Mesendoderm (in vitro differentiated cells): ENCODE measurements around the gene KIF1A.

Source experiments
- DNase-seq: peaks from one replicate; pipeline ENCODE4 v3.0.0; 2013
- H2AK5ac ChIP-seq: 2 replicates; pipeline ENCODE4 v1.6.1; 2013; ENCODE audit warnings: low read length, inconsistent platforms
- H2BK120ac ChIP-seq: 2 replicates; pipeline ENCODE4 v1.6.1; 2013; ENCODE audit warnings: low read depth, mild to moderate bottlenecking, low read length, moderate library complexity, mixed read lengths
- H2BK15ac ChIP-seq: replicated peaks from 2 replicates; pipeline ENCODE4 v1.6.1; 2013; ENCODE audit warnings: low read depth, mild to moderate bottlenecking, moderate library complexity
- H2BK5ac ChIP-seq: 2 replicates; pipeline ENCODE4 v1.6.1; 2013; ENCODE audit warnings: low read length, inconsistent platforms
- H3K18ac ChIP-seq: 2 replicates; pipeline ENCODE4 v1.6.1; 2013; ENCODE audit warnings: mild to moderate bottlenecking, low read length, mixed read lengths
- H3K23ac ChIP-seq: one replicate; pipeline ENCODE4 v1.6.1; 2013; ENCODE audit warnings: low read length
- H3K27ac ChIP-seq: 2 replicates; pipeline ENCODE4 v1.5.1; 2013; ENCODE audit warnings: low read depth, mild to moderate bottlenecking, inconsistent platforms, low read length, moderate library complexity
- H3K27me3 ChIP-seq: 2 replicates; pipeline ENCODE4 v1.6.1; 2013; ENCODE audit warnings: low read length, control low read depth, mild to moderate bottlenecking, inconsistent platforms; ENCODE audit not compliant: insufficient read depth, poor library complexity
- H3K36me3 ChIP-seq: 2 replicates; pipeline ENCODE4 v1.6.1; 2013; ENCODE audit warnings: low read length, inconsistent platforms; ENCODE audit not compliant: control insufficient read depth, insufficient read depth
- H3K4ac ChIP-seq: one replicate; pipeline ENCODE4 v1.6.1; 2013; ENCODE audit warnings: low read depth, mild to moderate bottlenecking, low read length, moderate library complexity
- H3K4me1 ChIP-seq: 2 replicates; pipeline ENCODE4 v1.6.1; 2013; ENCODE audit warnings: low read depth, low read length, inconsistent platforms; ENCODE audit not compliant: control insufficient read depth
- H3K4me2 ChIP-seq: 2 replicates; pipeline ENCODE4 v1.6.1; 2013; ENCODE audit warnings: low read length
- H3K4me3 ChIP-seq: 2 replicates; pipeline ENCODE4 v1.5.1; 2013; ENCODE audit warnings: mild to moderate bottlenecking, low read length
- H3K56ac ChIP-seq: one replicate; pipeline ENCODE4 v1.6.1; 2013; ENCODE audit warnings: low read length
- H3K79me1 ChIP-seq: 2 replicates; pipeline ENCODE4 v1.6.1; 2013; ENCODE audit warnings: low read length, inconsistent platforms
- H3K79me2 ChIP-seq: 2 replicates; pipeline ENCODE4 v1.6.1; 2013; ENCODE audit warnings: mild to moderate bottlenecking, low read length; ENCODE audit not compliant: control insufficient read depth, insufficient read depth
- H3K9ac ChIP-seq: 2 replicates; pipeline ENCODE4 v1.6.1; 2013; ENCODE audit warnings: low read length, inconsistent platforms
- H4K5ac ChIP-seq: one replicate; pipeline ENCODE4 v1.6.1; 2013; ENCODE audit warnings: low read length
- H4K8ac ChIP-seq: one replicate; pipeline ENCODE4 v1.6.1; 2013; ENCODE audit warnings: low read depth, mild to moderate bottlenecking, control low read depth, low read length, moderate library complexity
- WGBS: extraction: QIAGEN DNeasy Blood & Tissue Kit; methylation state at CpG from one replicate; pipeline ENCODE4 v1.1.7; 2013; ENCODE audit warnings: low lambda C conversion rate, missing lambda C conversion rate; ENCODE audit not compliant: insufficient coverage; ENCODE audit errors: extremely low coverage; 5-methylcytosine and 5-hydroxymethylcytosine counted together

KIF1A gene

DNA sequence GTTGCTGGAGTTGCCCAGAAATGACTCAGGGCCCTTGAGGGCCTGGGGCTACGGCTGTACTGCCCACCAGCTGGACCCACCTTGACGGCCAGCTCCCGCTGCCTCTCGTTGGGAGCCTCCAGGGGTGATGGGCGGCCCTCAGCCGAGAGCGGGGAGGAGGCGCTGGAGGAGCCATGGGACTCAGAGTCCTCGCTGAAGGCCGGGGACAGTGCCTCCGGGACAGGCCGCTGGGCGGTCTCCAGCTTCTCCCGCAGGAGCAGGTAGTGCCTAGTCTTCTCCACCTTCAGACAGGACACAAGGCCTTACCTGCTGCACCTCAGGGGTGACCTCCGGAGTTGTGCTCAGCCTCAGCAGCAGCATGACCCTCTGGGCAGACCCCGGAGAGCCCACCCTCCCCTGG lies 97.6 kb downstream of the KIF1A start:
- Histone ChIP-seq H3K36me3 (peaks cover 2% of the 10 kb centered on the region), H3K4me1 (no peaks in the 10 kb centered on the region), H3K23ac (no peak overlapping the region), H2AK5ac (no peak overlapping the region), H4K5ac (no peak overlapping the region), H3K9ac (no peak overlapping the region), H3K79me1 (no peaks in the 10 kb centered on the region), H3K56ac (no peak overlapping the region), H3K27ac (no peak overlapping the region), H3K27me3 (no peaks in the 10 kb centered on the region), H3K4me3 (no peak overlapping the region), H3K18ac (no peak overlapping the region), H2BK5ac (no peak overlapping the region), H2BK15ac (no peak overlapping the region), H3K79me2 (no peaks in the 10 kb centered on the region), H2BK120ac (no peak overlapping the region), H4K8ac (no peak overlapping the region), H3K4ac (no peak overlapping the region), H3K4me2 (no peak overlapping the region)
- WGBS, result no CpG with 5 or more reads among the region's 16 CpGs
- DNase-seq, result no peak

DNA sequence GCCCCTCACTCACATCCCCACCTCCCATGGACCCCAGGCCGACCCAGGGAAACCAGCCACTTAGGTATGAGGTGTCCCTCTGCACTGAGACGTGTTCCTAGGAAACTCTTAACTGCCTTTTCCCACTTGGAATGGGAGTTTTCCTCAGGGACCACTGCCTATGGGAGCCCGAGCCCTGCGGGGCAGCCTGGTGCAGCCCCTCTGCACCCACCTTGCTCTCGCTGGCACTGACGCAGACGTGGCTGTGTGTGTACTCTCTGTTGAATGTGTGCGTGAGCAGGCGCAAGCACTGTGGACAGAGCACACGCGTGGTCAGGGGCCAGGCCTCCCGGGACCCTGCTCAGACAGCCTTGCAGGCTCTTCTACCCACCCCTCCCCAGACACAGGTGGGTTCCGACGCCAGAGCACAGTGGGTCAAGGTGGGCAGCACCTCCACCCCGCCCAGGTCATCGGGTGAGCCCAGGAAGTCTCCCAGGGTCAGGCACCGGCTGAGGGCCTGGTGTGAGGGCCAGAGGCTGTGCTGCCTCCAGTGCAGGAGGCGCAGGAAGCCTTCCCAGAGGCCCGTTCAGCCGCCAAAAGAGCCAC lies 98.3 kb downstream of the KIF1A start:
- Histone ChIP-seq H4K8ac (no peak overlapping the region), H3K27ac (no peak overlapping the region), H3K36me3 (peaks cover 2% of the 10 kb centered on the region)

DNA sequence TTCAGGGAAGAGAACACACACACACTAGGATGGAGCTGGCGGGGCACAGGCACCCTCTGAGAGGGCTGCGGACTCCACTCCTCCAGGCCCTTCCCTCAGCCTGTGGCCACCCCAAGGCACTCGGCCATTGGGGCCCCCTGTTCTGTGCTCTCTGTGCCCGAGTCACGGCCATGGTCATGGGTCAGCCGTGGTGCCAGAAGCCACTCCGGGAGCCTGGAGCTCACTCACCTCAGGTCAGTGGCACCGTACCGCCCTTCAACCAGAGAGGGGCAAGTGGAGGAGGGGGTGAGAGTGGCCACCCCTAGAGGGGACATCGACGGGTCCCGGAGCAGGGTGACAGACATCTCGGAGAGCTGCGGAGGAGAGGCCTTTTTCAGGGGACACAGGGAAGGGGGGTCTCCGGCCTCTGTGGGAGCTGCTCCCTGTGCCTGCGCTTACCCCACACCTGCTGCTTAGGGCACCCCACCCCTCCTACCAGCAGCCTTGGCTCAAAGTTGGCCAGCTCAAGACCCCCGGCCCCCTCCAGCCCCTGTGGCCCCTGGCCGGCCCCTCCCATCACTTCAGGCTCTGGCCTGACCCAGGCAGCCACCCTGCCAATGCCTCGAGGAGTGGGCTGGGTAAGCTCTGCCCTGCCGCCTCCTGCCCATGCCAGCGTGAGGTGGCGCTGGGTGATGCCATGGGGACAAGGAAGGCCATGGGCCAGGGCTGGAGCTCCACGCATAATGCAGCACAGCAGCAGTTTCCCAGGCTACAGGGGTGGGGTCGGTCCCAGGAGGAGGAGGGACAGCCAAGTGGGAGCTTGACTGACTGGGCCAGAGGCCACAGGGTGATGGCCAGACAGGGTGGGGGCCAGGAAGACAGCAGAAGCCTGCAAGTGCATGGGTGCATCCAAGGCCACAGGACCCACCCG lies 99.1 kb downstream of the KIF1A start:
- H3K79me1 ChIP-seq, result no peaks in the 10 kb centered on the region
- H4K5ac ChIP-seq, result no peak overlapping the region
- no peak overlapping the region for H2BK5ac ChIP-seq
- no peak overlapping the region for H3K4me2 ChIP-seq
- H2BK15ac ChIP-seq, result no peak overlapping the region
- no peak overlapping the region for H3K4ac ChIP-seq
- H3K27ac ChIP-seq, result no peak overlapping the region
- WGBS, result no CpG with 5 or more reads among the region's 25 CpGs
- no peaks in the 10 kb centered on the region for H3K27me3 ChIP-seq
- H3K23ac ChIP-seq, result no peak overlapping the region
- H3K56ac ChIP-seq, result no peak overlapping the region
- H3K18ac ChIP-seq, result no peak overlapping the region
- H2AK5ac ChIP-seq, result no peak overlapping the region
- no peak for DNase-seq
- no peaks in the 10 kb centered on the region for H3K4me1 ChIP-seq
- no peak overlapping the region for H3K4me3 ChIP-seq
- H3K36me3 ChIP-seq, result peaks cover 2% of the 10 kb centered on the region
- no peaks in the 10 kb centered on the region for H3K79me2 ChIP-seq
- no peak overlapping the region for H2BK120ac ChIP-seq
- H3K9ac ChIP-seq, result no peak overlapping the region
- no peak overlapping the region for H4K8ac ChIP-seq

More for the DNA sequence above, 98.3 kb downstream of the KIF1A start:
- H3K23ac ChIP-seq, result no peak overlapping the region
- H2BK5ac ChIP-seq, result no peak overlapping the region
- H2AK5ac ChIP-seq, result no peak overlapping the region
- H4K5ac ChIP-seq, result no peak overlapping the region
- no peak overlapping the region for H2BK120ac ChIP-seq
- H3K27me3 ChIP-seq, result no peaks in the 10 kb centered on the region
- H3K4ac ChIP-seq, result no peak overlapping the region
- no peak overlapping the region for H3K56ac ChIP-seq
- H3K4me1 ChIP-seq, result no peaks in the 10 kb centered on the region
- no peak overlapping the region for H3K9ac ChIP-seq
- H3K4me3 ChIP-seq, result no peak overlapping the region
- no peak overlapping the region for H3K4me2 ChIP-seq
- no peak for DNase-seq
- H3K18ac ChIP-seq, result no peak overlapping the region
- WGBS, result no CpG with 5 or more reads among the region's 20 CpGs
- no peaks in the 10 kb centered on the region for H3K79me2 ChIP-seq
- H2BK15ac ChIP-seq, result no peak overlapping the region
- H3K79me1 ChIP-seq, result no peaks in the 10 kb centered on the region

DNA sequence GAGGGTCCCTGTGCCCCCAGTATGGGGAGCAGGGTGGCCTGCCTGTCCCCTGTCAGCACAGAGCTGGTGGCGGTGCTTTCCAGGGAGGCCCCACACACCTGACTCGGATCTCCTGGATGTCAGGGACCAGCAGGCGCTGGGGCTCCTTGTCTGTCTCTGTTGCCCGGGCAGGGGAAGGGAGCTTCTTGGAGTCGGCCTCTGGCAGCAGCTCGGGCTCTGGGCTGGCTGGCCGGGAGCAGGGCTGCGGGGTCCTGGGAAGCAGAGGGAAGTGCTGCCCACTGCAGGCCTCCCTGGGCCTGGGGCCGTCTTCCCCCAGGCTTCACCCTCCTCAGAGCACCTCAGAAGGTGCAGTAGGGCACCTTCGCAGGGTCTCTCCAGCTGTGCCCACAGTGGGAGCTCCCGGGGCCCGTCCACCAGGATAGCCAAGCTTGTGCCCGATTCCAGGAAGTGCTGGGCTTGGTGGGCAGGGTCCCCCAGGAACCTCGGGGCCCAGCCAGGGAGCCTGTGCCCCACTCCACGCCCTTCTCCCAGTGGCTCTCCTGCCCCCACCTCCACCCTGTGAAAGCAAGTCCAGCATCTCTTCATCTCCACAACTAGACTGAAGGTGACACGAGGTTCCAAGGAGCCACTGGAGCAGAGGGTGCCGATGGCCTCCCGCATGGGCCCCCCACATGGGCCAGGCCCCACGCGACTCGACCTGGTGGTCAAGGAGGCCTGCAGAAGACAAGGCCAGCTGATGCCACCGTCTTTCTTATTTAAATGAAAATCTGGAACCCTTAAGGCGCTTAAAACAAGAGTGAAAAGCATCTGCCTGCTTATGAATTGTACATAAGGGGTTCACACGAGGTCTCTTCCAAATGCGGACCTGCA lies 100.1 kb downstream of the KIF1A start:
- no peaks in the 10 kb centered on the region for H3K27me3 ChIP-seq
- no peak overlapping the region for H2BK5ac ChIP-seq

DNA sequence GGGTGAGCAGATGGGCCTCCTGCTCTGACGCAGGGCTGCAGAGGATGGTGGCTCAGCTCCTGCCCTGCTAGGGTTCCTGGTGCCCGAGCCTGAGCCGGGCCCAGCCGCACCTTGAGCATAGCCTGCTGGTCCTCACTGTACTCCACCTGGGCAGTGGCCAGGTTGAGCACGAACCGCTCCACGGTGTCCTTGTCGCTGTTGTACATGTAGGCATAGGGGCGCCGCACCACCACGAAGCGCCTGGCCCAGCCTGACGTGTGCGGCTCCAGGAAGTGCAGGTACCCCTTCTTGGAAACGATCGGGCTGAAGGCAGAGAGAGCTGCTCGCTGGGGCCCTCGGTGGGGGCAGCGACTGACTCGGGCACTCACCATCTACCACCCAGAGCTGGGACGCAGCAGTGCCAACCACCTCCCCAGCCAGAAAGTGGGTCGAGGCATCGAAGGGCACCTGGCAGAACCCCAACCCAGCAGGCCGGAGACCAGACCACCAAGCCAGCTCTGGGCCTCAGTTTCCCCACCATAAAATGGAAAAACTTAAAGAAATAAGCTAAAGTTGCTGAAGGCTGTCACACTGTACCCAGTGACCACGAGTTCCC lies 101.0 kb downstream of the KIF1A start:
- DNase-seq, result no peak
- Histone ChIP-seq H2BK5ac (no peak overlapping the region), H3K4ac (no peak overlapping the region), H3K9ac (no peak overlapping the region), H3K4me1 (no peaks in the 10 kb centered on the region), H3K4me3 (no peak overlapping the region), H3K56ac (no peak overlapping the region), H3K27me3 (no peaks in the 10 kb centered on the region), H2AK5ac (no peak overlapping the region), H3K18ac (no peak overlapping the region), H2BK120ac (no peak overlapping the region), H3K23ac (no peak overlapping the region), H2BK15ac (no peak overlapping the region), H3K79me1 (no peaks in the 10 kb centered on the region), H3K79me2 (no peaks in the 10 kb centered on the region), H3K36me3 (no peaks in the 10 kb centered on the region), H4K5ac (no peak overlapping the region), H3K4me2 (no peak overlapping the region), H4K8ac (no peak overlapping the region), H3K27ac (no peak overlapping the region)
- whole genome bisulfite sequencing, result no CpG with 5 or more reads among the region's 25 CpGs

More for the DNA sequence above, 100.1 kb downstream of the KIF1A start:
- no peaks in the 10 kb centered on the region for H3K79me2 ChIP-seq
- H2BK120ac ChIP-seq, result no peak overlapping the region
- no peak overlapping the region for H3K4me3 ChIP-seq
- H3K4me1 ChIP-seq, result no peaks in the 10 kb centered on the region
- WGBS, result no CpG with 5 or more reads among the region's 25 CpGs
- H2BK15ac ChIP-seq, result no peak overlapping the region
- no peak overlapping the region for H3K9ac ChIP-seq
- no peak overlapping the region for H4K5ac ChIP-seq
- peaks cover 2% of the 10 kb centered on the region for H3K36me3 ChIP-seq
- no peak overlapping the region for H3K27ac ChIP-seq
- no peak overlapping the region for H3K4me2 ChIP-seq
- DNase-seq, result no peak
- no peak overlapping the region for H2AK5ac ChIP-seq
- no peaks in the 10 kb centered on the region for H3K79me1 ChIP-seq
- H3K4ac ChIP-seq, result no peak overlapping the region
- no peak overlapping the region for H3K56ac ChIP-seq
- no peak overlapping the region for H3K18ac ChIP-seq
- no peak overlapping the region for H3K23ac ChIP-seq
- no peak overlapping the region for H4K8ac ChIP-seq
